HEK293 (cell line): ENCODE data around the gene ABHD16B.

Experiments
- CTCF ChIP-seq: fragments of 450-650 bp; formaldehyde crosslinking; IDR thresholded peaks from 2 replicates; pipeline ENCODE4 v1.5.1; 2016; ENCODE audit warnings: missing biosample characterization, missing genetic modification characterization
- GLI4 ChIP-seq: fragments of 450-650 bp; formaldehyde crosslinking; IDR thresholded peaks from 2 replicates; pipeline ENCODE4 v1.5.1; 2016; ENCODE audit warnings: missing biosample characterization, missing genetic modification characterization
- REST ChIP-seq: fragments of 450-650 bp; formaldehyde crosslinking; IDR thresholded peaks from 2 replicates; pipeline ENCODE4 v1.5.1; 2016; ENCODE audit warnings: missing biosample characterization, missing genetic modification characterization
- SP7 ChIP-seq: fragments of 450-650 bp; formaldehyde crosslinking; IDR thresholded peaks from 2 replicates; pipeline ENCODE4 v1.5.1; 2016; ENCODE audit warnings: missing biosample characterization, missing genetic modification characterization
- YY1 ChIP-seq: fragments of 450-650 bp; formaldehyde crosslinking; IDR thresholded peaks from 2 replicates; pipeline ENCODE4 v1.5.1; 2018; ENCODE audit warnings: missing biosample characterization, missing genetic modification characterization
- ZBTB10 ChIP-seq: fragments of 450-650 bp; formaldehyde crosslinking; IDR thresholded peaks from 2 replicates; pipeline ENCODE4 v1.5.1; 2016; ENCODE audit warnings: missing biosample characterization, missing genetic modification characterization
- ZNF114 ChIP-seq: fragments of 450-650 bp; formaldehyde crosslinking; IDR thresholded peaks from 2 replicates; pipeline ENCODE4 v1.5.0; 2017; ENCODE audit warnings: missing biosample characterization, missing genetic modification characterization
- ZNF121 ChIP-seq: fragments of 450-650 bp; formaldehyde crosslinking; IDR thresholded peaks from 2 replicates; pipeline ENCODE4 v1.5.1; 2016; ENCODE audit warnings: missing biosample characterization, missing genetic modification characterization
- ZNF239 ChIP-seq: fragments of 450-650 bp; formaldehyde crosslinking; IDR thresholded peaks from 2 replicates; pipeline ENCODE4 v1.5.1; 2016; ENCODE audit warnings: missing biosample characterization, missing genetic modification characterization
- ZNF248 ChIP-seq: fragments of 450-650 bp; formaldehyde crosslinking; IDR thresholded peaks from 2 replicates; pipeline ENCODE4 v1.5.1; 2017; ENCODE audit warnings: missing biosample characterization, missing genetic modification characterization
- ZNF280D ChIP-seq: fragments of 450-650 bp; formaldehyde crosslinking; IDR thresholded peaks from 2 replicates; pipeline ENCODE4 v1.5.1; 2016; ENCODE audit warnings: missing biosample characterization, missing genetic modification characterization
- ZNF404 ChIP-seq: fragments of 450-650 bp; formaldehyde crosslinking; IDR thresholded peaks from 2 replicates; pipeline ENCODE4 v1.5.1; 2017; ENCODE audit warnings: missing biosample characterization, missing genetic modification characterization
- ZSCAN30 ChIP-seq: fragments of 450-650 bp; IDR thresholded peaks from 2 replicates; pipeline ENCODE4 v1.5.1; 2018; ENCODE audit warnings: missing biosample characterization, mild to moderate bottlenecking, missing genetic modification characterization, moderate library complexity

- TF ChIP-seq ZNF121 (tag by site-specific recombination) (no peak), ZNF239 (tag by site-specific recombination) (no peak), CTCF (tag by site-specific recombination) (no peak), YY1 (tag by site-specific recombination) (no peak), ZNF280D (no peak), ZNF404 (tag by site-specific recombination) (no peak), REST (tag by site-specific recombination) (no peak), SP7 (no peak), ZBTB10 (tag by site-specific recombination) (no peak), ZSCAN30 (tag by site-specific recombination) (no peak), ZNF248 (no peak), GLI4 (tag by site-specific recombination) (no peak), ZNF114 (tag by site-specific recombination) (no peak)
Measured at GRCh38 chr20:63861365-63861934, at the start of gene ABHD16B.
